ENCODE measurements around the gene JAZF1.

GRCh38 chr7:28222636-28223035, 42.0 kb upstream of the JAZF1 start:
- TF ChIP-seq, protein P1, sequence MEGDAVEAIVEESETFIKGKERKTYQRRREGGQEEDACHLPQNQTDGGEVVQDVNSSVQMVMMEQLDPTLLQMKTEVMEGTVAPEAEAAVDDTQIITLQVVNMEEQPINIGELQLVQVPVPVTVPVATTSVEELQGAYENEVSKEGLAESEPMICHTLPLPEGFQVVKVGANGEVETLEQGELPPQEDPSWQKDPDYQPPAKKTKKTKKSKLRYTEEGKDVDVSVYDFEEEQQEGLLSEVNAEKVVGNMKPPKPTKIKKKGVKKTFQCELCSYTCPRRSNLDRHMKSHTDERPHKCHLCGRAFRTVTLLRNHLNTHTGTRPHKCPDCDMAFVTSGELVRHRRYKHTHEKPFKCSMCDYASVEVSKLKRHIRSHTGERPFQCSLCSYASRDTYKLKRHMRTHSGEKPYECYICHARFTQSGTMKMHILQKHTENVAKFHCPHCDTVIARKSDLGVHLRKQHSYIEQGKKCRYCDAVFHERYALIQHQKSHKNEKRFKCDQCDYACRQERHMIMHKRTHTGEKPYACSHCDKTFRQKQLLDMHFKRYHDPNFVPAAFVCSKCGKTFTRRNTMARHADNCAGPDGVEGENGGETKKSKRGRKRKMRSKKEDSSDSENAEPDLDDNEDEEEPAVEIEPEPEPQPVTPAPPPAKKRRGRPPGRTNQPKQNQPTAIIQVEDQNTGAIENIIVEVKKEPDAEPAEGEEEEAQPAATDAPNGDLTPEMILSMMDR (IDR thresholded peaks at IDR 0.05; ENCODE audit: low read length), result no peak
- TF ChIP-seq EZH2 (optimal IDR thresholded peaks at IDR 0.05; ENCODE audit: low read depth, low read length), result no peak

All from MM.1S (cell line).